Measurements from ENCODE around the gene PRSS27.
"Not testable (repeated sequence)": the region's sequence is repeated elsewhere in the genome, so short reads cannot be mapped to it uniquely, and the experiment has no call there.

PRSS27 gene

GRCh38 chr16:2707368-2708289, 12.4 kb downstream of the PRSS27 start:
- DNase-seq = no peak

GRCh38 chr16:2706611-2707311, 13.3 kb downstream of the PRSS27 start:
- DNase-seq = no peak

DNA sequence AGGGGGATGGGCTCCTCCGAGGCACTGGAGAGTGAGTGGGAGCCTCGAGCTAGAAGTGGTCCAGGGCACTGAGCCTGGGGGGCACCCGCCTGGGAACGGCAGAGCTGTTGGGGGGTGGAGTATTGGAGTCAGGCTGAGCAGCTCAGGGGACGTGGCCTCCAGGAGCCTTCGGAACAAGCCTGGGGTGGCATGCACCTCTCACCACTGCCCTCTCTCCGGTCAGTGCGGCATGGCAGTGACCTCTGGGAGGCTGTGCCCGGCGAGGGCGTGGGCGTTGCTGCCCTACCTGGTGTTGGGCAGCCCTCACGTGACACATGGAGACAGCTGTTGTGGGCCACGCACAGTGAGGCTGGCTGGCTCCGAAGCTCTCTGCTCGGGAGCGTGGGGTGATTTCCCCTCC, 13.9 kb downstream of the PRSS27 start:
- DNase-seq = no peak

DNA sequence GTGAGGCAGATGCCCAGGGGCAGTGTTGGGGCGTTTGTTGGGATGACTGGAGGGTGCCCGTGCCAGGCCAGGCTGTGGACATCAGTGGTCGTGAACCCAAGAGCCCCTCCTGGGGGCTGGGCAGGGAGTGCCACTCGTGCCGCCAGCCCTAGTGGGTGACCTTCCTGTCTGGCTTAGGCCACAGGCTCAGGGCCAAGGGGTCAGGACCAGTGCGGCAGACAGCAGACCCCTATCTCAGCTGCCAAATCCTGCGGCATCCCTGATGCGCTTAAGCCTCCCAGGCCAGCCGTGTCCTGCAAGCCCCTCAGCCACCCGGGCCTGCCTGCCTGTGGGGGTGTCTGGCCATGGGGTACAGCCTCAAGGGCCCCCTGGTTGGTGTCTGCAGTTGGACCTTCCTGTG, 14.7 kb downstream of the PRSS27 start:
- DNase-seq = no peak

GRCh38 chr16:2704983-2705275, 15.1 kb downstream of the PRSS27 start:
- DNase-seq = no peak

DNA sequence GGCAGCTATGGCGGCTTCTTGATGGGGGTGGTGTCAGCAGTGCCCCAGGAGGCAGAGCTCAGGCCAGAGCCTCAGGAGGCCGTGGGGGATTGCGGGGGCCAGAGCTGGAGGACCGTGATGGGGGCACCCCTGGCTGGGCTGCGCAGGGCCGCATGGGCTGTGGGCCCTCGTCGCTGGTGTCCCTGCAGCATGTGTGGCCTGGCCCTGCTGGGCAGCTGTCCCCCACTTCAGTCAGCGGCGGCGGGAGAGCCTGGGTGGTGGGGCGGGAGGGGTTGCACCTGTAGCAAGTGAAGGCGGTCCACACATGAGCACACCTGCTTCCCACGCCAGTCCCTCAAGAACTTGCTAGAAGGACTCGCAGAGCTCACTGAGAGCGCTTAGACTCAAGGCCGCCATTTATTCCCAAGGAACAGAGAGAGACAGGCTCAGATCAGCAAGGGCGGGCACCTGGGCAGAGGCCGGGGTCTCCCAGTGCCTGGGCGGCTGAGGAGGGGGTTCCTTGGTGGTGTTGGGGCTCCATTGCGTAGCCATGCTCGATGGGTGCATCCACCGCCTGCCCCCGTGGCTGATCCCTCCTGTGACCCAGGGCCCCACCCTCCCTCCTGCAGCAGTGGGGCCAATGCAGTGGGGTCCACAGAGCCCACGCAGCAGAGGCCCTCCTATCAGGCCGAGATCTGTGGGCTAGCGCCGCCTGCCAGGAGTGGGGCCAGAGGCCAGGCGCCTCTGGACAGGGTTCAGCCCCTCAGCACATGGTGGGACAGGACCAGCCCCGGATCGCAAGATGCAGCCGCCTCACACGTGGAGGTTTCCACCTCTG, 15.7 kb downstream of the PRSS27 start:
- no peak for DNase-seq

DNA sequence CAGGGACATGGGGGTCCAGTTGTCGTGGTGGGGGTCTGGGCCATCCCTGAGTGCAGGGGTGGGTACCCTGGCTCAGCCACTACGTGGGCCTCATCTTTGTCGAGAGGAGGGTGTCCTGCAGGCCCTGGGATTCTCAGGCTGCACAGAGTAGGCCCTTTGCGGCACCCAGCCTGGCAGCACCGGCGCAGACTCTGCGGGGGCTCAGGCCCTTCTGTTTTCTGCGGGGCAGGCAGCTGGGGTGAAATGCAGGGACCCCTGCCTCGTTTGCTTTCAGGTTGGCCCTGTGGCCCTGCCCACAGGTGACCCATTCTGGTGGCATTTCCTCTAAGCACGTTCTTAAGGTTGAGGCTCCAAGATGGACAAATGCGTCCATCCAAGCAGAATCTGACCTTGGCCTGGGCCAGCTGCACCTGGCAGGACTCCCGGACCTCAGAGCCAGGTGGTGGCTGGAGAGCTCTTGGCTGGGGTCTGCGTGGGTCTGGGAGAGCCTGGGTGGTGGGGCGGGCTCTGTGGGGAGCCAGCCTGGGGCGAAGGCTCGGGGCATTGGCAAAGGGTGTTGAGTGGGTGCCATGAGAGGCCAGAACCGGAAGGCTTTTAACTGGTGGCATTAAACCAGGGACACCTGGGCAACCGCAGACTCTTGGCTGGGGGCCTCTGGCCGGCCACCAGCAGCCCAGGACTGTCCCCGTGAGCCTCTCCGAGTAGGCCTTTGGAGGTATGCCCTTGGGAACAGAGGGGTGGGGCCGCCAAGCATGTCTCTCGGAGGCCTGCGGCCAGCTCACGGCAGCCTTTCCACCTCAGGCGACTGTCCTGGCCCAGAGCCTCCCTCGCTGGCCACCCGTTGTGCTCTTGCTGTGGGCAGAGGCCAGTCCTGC, 16.9 kb downstream of the PRSS27 start:
- no peak for DNase-seq

DNA sequence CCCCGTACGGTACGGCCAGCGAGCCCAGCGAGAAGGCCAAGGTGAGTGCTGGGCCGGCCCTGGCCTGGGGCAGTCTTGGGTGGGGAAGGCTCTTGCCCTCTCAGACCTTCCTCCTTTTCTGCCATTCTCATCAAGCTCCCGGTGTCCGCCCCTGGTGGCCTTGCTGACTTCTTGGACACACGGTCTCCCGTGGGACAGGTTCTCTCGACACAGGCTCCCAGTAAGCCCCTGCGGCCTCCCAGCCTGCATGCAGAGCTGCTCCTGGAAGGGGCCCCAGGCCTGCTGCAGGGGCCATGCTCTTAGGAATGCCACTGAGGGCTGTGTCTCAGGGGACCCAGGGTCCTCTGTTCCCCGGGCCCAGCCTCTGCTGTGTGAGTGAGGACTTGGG, 17.6 kb downstream of the PRSS27 start:
- DNase-seq = no peak

- no peak for DNase-seq
Observed at GRCh38 chr16:2701713-2702437, 18.1 kb downstream of the PRSS27 start.

- DNase-seq = no peak
Observed at GRCh38 chr16:2701272-2701671, 18.8 kb downstream of the PRSS27 start.

DNA sequence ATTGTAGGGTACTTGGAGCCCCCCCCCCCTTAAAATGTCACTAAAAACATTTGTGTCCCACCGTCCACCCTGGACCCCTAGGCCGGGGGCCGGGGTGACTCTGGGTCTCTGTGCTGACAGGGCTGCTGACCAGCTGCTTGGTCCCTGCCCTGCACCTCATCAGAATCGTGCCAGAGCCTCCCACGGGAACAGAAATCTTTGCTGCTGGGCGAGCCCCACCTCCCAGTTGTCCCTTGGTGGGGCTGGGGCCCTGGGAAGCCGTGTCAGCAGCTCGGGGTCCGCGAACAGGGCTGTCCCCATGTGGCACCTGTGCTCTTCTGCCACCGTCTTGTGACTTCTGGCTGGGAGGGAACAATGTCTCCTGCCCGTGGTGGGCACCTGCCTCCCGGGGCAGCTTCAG, 19.2 kb downstream of the PRSS27 start:
- DNase-seq = no peak

- DNase-seq = no peak
Observed at GRCh38 chr16:2699791-2700600, 20.0 kb downstream of the PRSS27 start.

- DNase-seq = no peak
Observed at GRCh38 chr16:2698965-2699750, 20.9 kb downstream of the PRSS27 start.

- DNase-seq = no peak
Observed at GRCh38 chr16:2698103-2698870, 21.7 kb downstream of the PRSS27 start.

- DNase-seq = no peak
Observed at GRCh38 chr16:2697401-2697948, 22.5 kb downstream of the PRSS27 start.

DNA sequence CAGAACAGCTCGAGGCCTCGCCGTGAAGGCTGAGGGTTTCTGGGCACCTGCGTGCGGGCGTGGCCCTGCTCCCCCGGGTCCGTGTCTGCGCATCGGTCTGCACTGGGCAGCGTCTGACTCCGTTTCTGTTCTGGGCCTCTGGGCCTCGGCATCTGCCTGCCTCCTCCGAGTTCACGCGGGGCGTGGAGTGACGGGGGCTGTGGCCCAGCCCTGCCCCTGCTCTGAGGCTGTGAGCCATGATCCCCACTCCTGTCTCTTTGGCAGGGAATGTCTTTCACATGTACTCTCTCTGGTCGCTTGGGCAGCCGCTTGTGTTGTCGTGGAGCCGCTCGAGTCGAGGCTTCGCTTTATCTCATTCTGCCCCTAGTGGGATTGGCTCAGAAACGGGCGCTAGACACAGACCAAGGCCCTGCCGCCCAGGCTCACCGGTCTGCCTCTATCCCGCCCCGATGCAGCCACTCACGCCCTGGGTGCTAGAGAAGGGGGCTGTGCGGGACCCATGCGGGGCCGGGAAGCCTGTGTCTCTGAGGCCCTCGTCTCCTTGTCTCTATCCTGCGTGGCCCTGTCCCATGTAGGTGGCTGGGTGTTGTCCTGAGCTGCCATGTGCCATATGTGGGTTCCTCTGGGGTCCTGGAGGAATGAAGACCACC, 23.3 kb downstream of the PRSS27 start:
- DNase-seq = not testable (repeated sequence)

GRCh38 chr16:2692948-2693651, 26.9 kb downstream of the PRSS27 start:
- no peak for DNase-seq
